ENCODE results near the gene TMEM184A.

DNA sequence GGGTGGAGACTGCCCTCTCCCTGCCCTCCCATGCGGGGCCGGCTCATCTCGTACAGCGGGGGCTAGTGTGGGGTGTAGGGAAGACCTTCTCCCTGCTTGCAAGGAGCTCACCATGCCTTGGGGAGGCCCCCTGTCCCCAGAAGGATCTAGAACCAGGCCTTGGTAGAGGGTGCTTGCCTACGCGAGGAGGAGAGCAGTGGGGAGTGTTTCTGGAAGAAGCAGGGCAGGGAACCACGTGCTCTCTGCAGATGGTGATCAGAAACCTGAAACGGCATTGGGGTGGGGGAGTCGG is 22.8 kb downstream of the TMEM184A start:
- TF ChIP-seq, protein P1, sequence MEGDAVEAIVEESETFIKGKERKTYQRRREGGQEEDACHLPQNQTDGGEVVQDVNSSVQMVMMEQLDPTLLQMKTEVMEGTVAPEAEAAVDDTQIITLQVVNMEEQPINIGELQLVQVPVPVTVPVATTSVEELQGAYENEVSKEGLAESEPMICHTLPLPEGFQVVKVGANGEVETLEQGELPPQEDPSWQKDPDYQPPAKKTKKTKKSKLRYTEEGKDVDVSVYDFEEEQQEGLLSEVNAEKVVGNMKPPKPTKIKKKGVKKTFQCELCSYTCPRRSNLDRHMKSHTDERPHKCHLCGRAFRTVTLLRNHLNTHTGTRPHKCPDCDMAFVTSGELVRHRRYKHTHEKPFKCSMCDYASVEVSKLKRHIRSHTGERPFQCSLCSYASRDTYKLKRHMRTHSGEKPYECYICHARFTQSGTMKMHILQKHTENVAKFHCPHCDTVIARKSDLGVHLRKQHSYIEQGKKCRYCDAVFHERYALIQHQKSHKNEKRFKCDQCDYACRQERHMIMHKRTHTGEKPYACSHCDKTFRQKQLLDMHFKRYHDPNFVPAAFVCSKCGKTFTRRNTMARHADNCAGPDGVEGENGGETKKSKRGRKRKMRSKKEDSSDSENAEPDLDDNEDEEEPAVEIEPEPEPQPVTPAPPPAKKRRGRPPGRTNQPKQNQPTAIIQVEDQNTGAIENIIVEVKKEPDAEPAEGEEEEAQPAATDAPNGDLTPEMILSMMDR (IDR thresholded peaks at IDR 0.05) = no peak
- TF ChIP-seq POLR2A (IDR thresholded peaks at IDR 0.05) = no peak
